ENCODE measurements around the gene PPP1R14B. TPM values are rescaled to one million over a fixed set of nuclear protein-coding genes. Genes with fewer than 3 reads are reported as not detected.
A peak's percentile ranks its signal among the peaks of the same experiment; 100 is the strongest.

PPP1R14B gene
- total RNA-seq, 4 donors from 2014 or later = 78.7 to 101 (median 99.0) TPM

GRCh38 chr11:64268025-64268892, 21.5 kb upstream of the PPP1R14B start:
- TF ChIP-seq CTCF (IDR thresholded peaks at IDR 0.05) = peak in 2 of 6 experiments; percentile 18 to 26
- peak in 1 of 2 donors; percentile 35 for TF ChIP-seq POLR2A (IDR thresholded peaks at IDR 0.05)

GRCh38 chr11:64267207-64267945, 20.6 kb upstream of the PPP1R14B start:
- Histone ChIP-seq H3K4me1 (peaks cover 7 to 65% (median 12%) of the 10 kb centered on the region in 4 donors), H3K27me3 (no peaks in the 10 kb centered on the region), H3K36me3 (peaks cover 0 to 49% (median 0%) of the 10 kb centered on the region in 3 donors), H3K9me3 (no peaks in the 10 kb centered on the region), H3K27ac (peak overlapping the region in 3 of 4 donors; percentile 90 to 98 (median 96)), H3K4me3 (no peak overlapping the region)
- DNase-seq = peak in 1 of 3 donors; percentile 67
- no peak for TF ChIP-seq POLR2A (IDR thresholded peaks at IDR 0.05)
- TF ChIP-seq CTCF (IDR thresholded peaks at IDR 0.05) = no peak

More at GRCh38 chr11:64268025-64268892, 21.5 kb upstream of the PPP1R14B start:
- H3K4me3 ChIP-seq = peak overlapping the region; percentile 62 to 87 (median 78)
- H3K27me3 ChIP-seq = no peaks in the 10 kb centered on the region
- peaks cover 7 to 71% (median 12%) of the 10 kb centered on the region in 4 donors for H3K4me1 ChIP-seq
- H3K36me3 ChIP-seq = peaks cover 0 to 40% (median 0%) of the 10 kb centered on the region in 3 donors
- DNase-seq = peak in 2 of 3 donors; percentile 73 to 81
- H3K27ac ChIP-seq = peak overlapping the region; percentile 90 to 98 (median 94)
- no peaks in the 10 kb centered on the region for H3K9me3 ChIP-seq

- Histone ChIP-seq H3K27ac (peak overlapping the region in 1 of 4 donors; percentile 39), H3K36me3 (peaks cover 0 to 60% (median 0%) of the 10 kb centered on the region in 3 donors), H3K4me1 (peaks cover 7 to 57% (median 12%) of the 10 kb centered on the region in 4 donors), H3K9me3 (no peaks in the 10 kb centered on the region), H3K27me3 (no peaks in the 10 kb centered on the region), H3K4me3 (no peak overlapping the region)
- no peak for DNase-seq
- no peak for TF ChIP-seq CTCF (IDR thresholded peaks at IDR 0.05)
- no peak for TF ChIP-seq POLR2A (IDR thresholded peaks at IDR 0.05)
Observed at GRCh38 chr11:64266339-64266738, 19.6 kb upstream of the PPP1R14B start.

- Histone ChIP-seq H3K36me3 (peaks cover 0 to 66% (median 0%) of the 10 kb centered on the region in 3 donors), H3K4me1 (peaks cover 7 to 57% (median 12%) of the 10 kb centered on the region in 4 donors)
Observed at GRCh38 chr11:64265176-64266160, 18.7 kb upstream of the PPP1R14B start.

More at GRCh38 chr11:64265176-64266160, 18.7 kb upstream of the PPP1R14B start:
- Histone ChIP-seq H3K27me3 (no peaks in the 10 kb centered on the region), H3K27ac (peak overlapping the region in 1 of 4 donors; percentile 30), H3K4me3 (no peak overlapping the region), H3K9me3 (no peaks in the 10 kb centered on the region)
- DNase-seq = no peak
- TF ChIP-seq POLR2A (IDR thresholded peaks at IDR 0.05) = no peak
- TF ChIP-seq CTCF (IDR thresholded peaks at IDR 0.05) = no peak

Data from Peyer's patch (tissue), 4 donors.